ENCODE measurements around the gene SMIM44.

GRCh38 chr19:3518659-3519058 is 35.4 kb upstream of the SMIM44 start:
- TF ChIP-seq POLR2AphosphoS5 (IDR thresholded peaks at IDR 0.05; ENCODE audit: low read depth, low read length) (no peak), CTCF (IDR thresholded peaks at IDR 0.05) (no peak), REST (IDR thresholded peaks at IDR 0.05; ENCODE audit: insufficient read depth in 1 of 2, low read depth in 2 of 2, low read length in 1 of 2) (no peak), TCF7L2 (IDR thresholded peaks at IDR 0.05; ENCODE audit: low read depth, low read length) (no peak)

All from Panc1 (cell line).